CD4-positive, alpha-beta T cell treated with Interleukin-15 for 1 hour (primary cell): ENCODE data around the gene CHIT1.
"Not testable (repeated sequence)": the region's sequence is repeated elsewhere in the genome, so short reads cannot be mapped to it uniquely, and the experiment has no call there.

Source experiments
- DNase-seq: peaks from one replicate; pipeline ENCODE4 v3.0.0-alpha.2; 2020

Gene CHIT1

DNA sequence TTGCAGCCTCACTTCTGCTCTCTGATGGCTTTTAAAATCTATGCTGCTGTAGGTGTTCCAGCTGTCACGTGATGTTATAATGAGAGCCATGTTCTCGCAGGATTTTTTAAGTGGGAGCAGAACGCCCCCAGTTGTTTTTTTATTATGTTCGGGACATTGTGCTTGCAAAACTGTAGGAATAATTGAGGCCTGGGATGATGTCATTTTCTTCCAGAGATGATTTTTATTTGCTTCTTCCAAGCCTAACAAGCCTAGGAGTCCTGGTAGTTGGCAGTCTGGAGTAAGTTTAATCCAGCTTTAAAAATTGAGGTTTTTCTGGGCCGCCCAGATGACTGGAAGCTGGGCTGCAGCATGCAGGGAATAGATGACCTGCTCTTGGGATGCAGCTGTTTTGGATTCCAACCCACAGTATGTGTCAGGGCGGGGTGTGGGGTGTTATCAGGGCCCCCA, 34.6 kb upstream of the CHIT1 start:
- DNase-seq: no peak

DNA sequence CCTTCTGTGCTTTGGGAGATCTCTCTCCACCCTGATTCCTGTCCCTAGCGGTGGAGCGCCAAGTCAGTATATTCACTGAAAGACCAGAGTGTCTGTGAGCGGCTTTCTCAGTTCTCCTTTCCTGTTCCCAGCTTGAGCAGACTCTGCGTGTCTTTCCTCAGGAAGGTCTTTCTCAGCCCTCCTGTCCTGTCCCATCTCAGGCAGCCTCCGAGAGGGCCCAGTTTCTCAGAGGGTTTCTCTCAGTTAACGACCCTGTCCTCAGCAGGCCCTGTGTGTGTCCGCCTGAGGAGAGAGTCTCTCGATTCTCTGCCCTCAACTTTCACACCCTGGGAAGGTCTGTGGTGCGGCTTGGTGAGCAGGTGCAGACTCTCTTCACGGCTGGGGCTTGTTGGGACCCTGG, 34.0 kb upstream of the CHIT1 start:
- no peak for DNase-seq

DNA sequence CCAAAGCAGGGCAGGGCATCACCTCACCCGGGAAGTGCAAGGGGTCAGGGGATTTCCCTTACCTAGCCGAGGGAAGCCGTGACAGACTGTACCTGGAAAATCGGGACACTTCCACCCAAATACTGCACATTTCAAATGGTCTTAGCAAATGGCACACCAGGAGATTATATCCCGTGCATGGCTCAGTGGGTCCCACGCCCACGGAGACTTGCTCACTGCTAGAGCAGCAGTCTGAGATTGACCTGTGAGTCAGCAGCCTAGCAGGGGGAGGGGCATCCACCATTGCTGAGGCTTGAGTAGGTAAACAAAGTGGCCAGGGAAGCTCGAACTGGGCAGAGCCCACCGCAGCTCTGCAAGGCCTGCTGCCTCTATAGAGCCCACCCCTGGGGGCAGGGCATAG, 27.2 kb upstream of the CHIT1 start:
- DNase-seq: not testable (repeated sequence)

DNA sequence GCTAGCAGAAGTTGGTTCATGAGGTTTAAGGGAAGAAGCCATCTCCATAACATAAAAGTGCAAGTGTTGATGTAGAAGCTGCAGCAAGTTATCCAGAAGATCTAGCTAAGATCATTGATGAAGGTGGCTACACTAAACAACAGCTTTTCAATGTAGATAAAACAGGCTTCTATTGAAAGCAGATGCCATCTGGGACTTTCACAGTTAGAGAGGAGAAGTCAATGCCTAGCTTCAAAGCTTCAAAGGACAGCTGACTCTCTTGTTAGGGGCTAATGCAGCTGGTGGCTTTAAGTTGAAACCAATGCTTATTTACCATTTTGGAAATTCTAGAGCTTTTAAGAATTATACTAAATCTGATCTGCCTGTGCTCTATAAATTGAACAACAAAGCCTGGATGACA, 25.3 kb upstream of the CHIT1 start:
- DNase-seq: not testable (repeated sequence)

DNA sequence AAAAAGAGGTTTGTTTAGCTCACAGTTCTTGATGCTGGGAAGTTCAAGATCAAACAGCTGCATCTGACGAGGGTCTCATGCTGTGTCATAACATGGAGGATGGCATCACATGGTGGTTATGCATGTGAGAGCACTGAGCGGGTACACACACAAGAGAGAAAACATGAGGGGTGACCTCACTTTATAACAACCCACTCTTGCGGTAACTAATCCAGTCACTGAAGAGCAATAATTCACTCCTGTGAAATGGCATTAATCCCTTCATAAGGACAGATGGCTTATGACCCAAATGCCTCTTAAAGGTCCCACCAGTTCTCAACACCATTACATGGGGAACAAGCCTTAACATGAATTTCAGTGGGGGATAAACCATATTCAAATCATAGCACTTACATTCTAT, 23.2 kb upstream of the CHIT1 start:
- DNase-seq: no peak

DNA sequence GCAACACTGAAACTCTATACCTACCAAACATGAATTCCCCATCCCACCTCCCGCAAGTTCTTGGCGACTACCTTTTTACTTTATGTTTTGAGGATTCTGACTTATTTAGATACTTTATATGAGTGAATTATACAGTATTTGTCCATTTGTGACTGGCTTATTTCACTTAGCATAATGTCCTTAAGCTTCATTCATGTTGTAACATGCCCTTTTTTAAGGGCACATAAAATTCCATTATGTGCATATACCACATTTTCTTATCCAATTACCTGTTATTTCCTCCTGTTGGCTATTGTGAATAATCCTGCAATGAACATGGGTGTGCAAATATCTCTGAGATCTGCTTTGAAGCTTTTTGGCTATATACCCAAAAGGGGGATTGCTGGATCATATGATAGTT, 22.0 kb upstream of the CHIT1 start:
- no peak for DNase-seq

DNA sequence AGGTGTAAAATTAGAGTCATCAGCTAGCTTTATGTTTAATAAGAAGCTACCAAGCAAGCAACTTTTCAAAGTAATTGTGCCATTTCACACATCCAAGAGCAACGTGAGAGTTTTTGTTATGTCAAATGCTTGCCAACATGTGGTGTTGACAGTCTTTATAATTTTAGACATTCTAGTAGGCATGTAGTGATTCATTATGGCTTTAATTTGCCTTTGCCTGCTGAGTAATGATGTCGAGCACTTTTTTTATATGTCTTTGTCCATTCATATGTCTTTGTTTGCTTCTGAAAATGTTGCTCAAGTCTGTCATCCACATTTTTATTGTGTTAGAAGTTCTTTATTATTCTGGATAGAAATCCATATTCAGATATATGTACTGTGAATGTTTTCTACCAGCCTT, 21.4 kb upstream of the CHIT1 start:
- DNase-seq: no peak

DNA sequence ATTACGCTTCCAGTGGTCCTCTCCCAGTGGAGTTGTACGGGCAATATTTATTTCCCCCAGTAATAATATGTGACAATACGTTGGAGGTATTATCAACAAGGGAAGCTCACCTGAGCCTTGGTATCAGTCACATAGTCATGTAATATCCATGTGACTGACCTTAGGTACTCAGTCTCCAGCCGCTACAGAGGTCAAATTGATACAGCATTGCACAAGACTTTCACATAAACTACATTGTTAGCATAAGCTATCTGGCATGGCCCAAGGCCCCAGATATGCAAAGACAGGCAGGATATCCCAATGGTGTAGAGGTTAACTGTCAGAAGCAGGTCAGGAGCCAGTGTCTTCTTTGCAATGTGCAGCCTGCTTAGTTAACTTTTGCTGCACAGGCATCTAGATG, 15.3 kb upstream of the CHIT1 start:
- DNase-seq: no peak

DNA sequence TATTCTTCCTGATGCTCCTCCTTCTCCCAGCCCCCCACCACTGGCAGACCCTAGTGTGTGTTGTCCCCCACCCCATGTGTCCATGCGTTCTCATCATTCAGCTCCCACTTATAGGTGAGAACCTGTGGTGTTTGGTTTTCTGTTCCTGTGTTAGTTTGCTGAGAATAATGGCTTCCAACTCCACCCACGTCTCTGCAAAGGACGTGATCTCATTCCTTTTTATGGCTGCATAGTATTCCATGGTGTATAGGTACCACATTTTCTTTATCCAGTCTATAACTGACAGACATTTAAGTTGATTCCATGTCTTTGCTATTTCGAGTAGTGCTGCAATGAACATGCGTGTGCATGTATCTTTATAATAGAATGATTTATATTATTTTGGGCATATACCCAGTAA, 12.2 kb upstream of the CHIT1 start:
- not testable (repeated sequence) for DNase-seq

DNA sequence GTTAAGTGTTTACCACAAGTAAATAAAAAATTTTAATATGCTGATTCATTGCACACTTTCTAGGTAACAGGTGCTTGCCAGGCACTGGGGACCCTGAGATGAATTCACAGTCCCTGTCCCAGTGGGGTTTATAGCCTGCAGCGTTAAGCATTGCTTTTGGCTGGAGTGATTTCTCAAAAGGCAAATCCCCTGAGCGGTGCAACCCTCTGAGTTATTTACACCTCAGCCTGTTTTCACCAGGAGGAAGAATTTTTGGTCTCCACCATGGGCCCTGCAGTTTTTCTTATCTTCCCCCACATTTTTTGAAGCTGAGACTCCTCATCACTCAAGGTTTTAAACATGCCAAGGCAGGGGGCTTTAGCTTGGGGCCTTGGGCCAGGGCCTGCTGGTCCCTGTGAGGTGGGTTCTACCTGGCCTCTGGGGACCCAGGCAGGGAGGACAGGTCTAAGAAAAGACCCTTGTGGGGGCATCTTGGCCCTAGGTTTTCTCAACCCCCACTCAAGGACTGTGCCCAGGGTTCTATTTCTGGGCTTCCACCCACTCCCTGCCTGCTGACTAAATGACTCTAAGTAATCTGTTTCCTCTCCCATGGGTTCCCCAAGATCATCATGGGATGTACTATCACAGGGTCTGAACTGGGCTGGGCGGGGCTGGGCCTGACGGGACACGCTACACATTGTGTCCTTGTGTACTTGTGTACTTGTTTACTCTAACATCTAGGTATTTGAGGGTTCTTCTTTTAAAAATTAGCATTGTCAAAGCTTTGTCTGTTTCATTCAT, 10.2 kb upstream of the CHIT1 start:
- DNase-seq: no peak

DNA sequence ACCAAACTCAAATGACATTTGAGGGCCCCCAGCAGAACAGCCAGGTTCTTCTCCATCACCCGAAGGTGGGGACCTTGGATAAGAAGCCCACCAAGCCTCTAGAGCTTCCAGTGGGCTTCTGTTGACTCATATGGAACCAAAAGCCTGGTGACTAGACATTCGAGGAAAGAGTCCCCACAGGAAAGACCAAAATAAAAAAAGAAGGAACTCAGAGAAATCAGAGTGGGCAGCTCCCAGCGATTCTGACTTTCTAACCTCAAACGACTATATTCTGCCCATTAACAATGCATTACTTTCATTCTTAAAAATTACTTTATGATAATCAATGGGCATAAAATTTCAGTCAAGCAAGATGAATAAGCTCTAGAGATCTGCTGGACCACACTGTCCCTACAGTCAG, 9.6 kb upstream of the CHIT1 start:
- DNase-seq: no peak

DNA sequence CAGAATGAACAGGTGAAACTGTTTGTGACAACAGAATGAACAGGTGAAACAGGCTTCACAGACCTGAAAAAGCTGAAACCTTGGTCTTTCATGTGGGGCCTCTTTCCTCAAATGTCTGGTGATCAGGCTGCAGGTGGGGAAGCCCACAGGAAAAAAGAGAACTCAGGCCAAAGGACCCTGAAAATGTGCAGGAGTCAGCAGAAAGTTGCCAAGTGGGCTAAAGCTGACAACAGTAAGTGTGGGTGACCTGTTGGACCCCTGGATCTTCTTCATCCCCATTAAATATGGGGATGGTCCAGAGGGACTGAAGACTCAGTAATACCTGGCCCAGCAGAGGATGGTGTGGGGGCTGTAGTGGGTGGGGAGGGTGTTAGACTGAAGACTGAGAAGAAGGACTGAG, 9.1 kb upstream of the CHIT1 start:
- no peak for DNase-seq

DNA sequence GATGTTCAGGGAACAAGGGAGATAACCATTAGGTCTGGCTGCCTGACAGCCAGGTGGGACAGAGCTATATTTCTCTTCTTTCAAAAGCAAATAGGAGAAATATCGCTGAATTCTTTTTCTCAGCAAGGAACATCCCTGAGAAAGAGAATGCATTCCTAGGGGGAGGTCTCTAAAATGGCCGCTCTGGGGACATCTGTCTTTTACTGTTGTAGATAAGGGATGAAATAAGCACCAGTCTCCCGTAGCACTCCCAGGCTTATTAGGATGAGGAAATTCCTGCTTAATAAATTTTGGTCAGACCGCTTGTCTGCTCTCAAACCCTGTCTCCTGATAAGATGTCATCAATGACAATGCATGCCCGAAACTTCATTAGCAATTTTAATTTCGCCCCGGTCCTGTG, 5.4 kb upstream of the CHIT1 start:
- not testable (repeated sequence) for DNase-seq

DNA sequence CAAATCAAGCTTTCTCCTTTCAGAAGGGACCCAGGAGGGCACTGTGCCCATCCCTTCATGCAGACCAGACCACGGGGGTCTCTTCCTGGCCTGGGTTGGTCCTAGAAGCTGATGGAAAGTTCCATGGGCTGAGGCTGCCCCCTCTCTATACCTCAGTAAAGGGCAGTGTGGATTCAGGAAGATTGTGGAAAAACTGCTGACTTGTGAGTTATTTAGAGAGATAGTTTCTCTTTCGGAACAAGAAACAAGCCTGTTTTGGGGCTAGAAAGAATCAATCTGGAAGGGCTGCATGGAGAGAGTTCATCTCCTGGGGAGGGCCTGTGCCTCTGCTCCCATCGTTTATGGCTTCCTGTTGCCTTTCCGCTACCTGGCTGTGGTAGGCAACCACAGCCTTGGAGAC, 803 bp downstream of the CHIT1 start:
- no peak for DNase-seq

DNA sequence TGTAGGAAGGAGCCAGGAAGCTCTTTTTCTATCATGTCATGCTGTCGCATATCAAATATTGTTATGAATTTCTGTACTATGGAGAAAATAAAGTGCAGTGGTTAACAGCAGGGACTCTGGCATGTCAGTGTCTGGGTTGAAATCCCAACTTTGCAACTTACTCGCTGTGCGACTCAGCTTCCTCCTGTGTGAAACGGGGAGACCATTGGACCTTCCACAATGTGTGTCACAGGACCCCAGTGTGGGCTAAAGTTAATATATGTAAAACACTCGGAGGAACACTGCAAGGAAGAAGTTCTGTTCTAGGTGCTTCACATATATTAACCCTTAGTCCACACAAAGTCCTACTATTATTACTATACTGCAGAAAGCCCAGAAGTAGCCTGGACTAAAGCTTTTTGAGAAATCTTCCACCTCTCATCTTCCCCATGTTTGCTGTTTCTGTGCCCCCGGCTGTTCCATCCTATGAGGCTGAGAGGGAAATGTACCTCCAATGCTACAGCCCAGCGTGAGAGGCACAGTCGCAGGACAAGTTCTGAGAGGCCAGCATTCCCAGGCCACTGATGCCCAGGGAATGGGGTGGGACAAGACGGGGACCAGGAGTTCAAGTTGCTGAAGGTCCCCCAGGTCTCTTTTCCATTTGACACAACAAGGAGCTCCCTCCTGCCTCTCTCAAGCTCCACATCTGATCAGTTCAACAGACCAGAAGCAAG, 1.9 kb downstream of the CHIT1 start:
- DNase-seq: no peak

DNA sequence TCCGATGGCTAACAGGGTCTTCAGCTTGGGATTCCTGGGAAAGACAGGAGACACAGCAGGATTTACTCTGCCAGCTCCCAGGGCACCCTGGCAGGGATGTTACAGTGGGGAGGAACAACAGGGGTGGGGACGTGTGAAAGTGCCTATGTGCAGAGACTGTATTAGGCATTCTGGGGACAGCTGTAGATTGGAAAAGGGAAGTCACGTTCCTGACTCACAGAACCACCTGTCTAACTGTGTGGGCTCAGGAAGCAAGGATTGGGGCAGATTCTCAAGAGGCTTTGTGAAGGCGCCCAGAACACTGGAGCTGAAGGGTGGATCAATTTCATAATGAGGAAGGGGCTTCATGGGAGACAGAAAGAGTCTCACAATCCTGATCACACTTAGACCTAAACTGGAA, 4.4 kb downstream of the CHIT1 start:
- no peak for DNase-seq

DNA sequence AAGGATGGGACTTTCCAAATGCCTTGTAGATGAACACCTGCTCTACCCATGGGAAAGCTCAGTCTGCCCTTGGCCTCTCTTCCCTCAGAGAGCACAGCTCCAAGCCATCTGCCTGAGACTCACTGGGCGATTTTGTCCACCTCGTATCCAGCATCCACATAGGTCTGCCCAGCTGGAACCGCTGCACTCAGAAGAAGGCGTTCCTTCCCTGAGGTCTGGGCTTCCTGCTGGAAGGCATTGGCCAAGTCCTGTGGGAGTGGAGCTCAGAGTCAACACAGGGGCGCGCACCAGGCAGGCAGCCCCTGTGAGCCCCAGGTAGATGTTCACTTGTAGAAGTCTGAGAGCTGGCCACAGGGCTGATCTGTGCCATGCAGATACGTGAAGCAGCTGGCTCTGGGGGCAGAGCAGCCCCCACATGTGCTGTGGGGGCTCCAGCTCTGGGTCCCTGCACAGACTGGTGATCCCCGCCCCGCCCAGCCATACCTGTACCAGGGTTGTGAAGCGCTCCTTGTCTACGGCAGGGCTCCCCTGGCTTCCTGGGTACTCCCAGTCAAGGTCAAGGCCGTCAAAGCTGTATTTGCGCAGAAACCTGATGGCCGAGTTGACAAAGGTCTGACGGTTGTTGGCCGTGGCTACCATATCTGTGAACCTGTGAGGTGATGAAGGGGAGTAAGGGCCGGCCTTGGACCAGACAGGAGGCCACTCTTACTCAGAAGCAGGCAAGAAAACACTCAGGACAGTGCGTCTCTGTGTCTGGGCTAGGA, 6.3 kb downstream of the CHIT1 start:
- DNase-seq: no peak

DNA sequence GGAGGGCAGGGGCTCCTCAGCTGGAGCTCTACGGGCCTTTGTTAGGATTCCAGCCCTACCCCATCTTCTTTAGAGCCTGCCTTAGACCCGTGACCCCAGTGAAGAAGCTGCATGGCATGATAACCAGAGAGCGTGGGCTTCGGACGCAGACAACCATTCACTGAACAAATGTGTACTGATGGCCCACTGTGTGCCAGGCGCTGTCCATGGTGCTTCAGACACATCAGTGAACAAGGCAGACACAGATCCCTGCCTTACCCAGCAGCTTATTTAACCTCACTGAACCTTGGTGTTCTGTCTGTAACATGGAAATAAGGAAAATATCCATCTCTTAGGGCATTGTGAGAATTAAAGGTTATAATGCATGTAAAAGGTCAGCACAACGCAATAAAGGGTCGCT, 9.5 kb downstream of the CHIT1 start:
- DNase-seq: no peak

DNA sequence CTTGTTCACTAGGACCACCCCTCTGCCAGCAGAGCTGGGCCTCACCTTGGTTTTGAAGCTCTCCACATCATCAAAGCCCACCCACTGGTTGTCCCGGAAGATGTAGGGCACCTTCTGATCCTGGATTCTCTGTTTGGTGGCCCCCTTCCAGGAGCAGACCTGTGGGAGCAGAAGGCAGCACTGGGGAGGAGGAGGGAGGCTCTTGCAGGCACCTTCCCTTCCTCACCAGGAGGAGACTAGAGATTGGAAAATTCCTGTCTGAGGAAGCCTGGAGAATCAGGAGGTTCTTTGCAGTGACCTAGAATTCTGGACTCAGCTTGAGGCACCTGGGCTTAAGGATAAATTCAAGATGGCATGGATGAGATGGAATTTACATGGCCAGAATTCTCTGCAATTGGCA, 10.3 kb downstream of the CHIT1 start:
- no peak for DNase-seq

DNA sequence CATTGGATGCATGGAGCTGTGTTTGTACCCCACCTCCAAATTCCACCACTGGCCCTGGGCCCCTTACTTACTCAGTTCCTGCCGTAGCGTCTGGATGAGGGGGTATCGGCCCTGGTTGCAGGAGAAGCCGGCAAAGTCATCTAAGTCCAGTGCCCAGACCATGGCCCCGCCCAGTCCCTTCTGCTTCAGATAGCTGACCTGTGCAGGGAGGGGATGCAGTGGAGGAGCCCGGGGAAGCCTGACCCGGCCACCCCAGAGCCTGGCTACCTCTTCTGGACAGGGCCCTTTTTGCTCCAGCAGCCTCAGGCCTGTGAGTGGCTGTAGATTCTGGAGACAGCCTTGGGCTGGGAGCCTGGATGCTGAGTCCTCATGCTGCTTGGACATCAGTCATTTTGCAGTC, 11.8 kb downstream of the CHIT1 start:
- DNase-seq: no peak

DNA sequence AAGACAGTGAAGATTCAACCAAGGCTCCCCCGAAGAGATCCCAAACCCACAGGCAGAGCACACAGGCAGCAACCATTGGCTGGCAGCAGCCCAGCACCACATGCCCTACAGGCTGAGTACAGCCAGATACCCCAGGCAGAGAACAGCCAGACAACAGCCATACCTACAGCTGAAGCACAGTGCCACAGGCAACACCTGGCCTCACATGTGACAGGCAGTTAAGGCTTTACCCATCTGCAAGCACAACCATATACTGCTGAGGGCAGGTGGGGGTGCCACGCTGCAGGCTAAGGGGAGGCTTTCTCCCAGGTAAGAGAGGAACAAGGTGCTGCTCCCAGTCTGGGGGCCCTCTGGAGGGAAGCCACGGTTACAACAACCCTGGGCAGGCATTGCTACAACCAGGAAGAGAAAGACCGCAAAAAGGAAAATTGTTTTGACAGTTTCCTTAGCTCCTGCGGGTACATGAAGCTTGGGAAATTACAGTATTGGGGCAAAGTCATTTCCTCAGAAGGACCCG, 12.3 kb downstream of the CHIT1 start:
- no peak for DNase-seq

DNA sequence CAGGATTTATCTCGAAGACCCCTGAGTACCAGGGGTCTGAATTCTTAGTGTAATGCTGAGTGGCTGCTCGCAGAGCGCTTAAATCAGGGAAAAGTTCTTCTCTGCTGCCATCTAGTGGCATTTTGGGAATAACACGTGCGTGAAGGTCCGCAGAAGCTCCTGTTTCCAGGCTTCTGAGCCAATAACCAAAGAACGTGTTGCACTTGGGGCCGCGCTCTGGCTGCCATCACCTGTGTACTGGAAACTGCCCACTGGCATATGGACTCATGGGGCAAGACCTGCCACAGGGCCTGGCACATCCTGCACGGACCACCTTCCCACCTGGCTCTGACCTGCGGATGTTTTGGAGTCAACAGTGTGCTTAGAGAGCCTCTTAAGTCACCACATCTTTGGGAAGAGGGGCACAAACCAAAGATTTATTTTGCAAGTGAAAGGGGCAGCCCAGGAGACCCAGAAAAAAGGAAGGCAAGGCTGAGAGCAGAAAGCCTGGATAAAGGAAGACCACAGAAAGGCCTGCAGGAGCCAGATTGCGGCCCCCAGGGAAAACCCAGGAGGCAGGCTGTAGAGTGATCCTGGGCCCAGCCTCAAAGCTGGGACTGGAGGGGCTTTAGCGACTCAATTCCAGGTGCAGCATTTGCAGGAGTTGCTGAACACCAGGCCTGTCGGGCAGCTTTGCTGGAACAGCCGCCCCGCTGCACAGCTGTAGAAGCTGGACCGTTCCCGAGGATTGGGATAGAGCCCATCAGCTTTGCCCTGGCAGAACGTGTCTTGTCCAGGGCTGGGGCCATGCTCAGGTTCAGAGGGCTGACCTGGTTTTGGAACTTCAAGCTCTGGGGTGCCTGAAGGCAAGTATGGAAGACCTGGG, 13.0 kb downstream of the CHIT1 start:
- DNase-seq: peak; percentile 43

DNA sequence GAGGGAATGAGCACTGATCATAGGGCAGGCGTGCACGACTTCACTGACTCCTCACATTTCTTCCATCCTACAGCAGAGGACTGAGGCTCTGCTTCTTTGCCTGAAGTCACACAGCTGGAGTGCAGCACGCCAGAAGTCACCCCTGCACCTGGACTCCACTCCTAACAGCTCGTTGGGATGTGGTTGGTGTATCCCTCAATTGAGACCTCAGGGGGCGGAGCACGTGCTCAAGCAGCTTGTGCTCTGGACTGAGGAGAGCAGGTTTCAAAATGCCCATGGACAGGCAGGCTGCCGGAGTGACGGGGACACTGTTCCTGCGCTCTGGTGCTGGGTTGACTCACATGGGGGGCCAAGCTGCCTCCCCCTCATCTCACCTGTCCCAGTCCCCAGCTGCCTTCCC, 13.9 kb downstream of the CHIT1 start:
- DNase-seq: no peak
